ENCODE measurements around the gene WDR46.
"Not testable (repeated sequence)": the region's sequence is repeated elsewhere in the genome, so short reads cannot be mapped to it uniquely, and the experiment has no call there.

Gene WDR46

DNA sequence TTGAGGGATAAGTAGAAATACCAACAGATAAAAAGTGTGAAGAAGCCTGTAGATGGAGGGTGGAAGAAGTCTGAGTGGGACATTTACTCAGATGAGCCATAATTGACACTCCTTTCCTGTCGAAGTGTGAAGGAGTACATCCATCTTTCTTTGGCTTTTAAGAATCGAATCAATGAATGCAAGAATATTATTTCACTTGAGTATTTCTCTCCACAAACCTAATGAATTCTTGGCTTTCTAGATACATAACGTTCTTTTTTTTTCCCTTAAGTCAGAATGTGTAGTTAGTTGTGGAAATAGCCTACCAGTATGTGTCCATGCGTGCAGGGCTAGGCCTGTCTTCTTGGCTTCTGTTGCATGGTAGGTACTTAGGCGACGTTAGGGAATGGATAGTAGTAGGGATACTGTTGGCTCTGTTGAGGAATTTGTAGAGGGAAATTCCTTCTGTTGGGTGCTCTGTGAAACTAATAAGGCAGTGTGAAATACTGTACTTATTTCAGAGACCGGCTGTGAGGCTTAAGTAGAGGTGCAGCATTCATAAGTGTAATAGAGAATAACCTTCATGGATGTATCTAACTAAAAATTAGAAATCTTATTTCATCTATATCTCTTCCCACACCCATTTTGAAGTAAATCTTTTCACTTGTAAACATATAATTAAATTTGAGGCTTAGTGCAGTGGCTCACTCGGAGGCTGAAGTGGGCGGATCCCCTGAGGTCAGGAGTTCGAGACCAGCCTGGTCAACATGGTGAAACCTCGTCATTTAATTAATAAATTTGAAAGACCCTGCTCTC is 15.7 kb downstream of the WDR46 start:
- H3K9me3 Mint-ChIP-seq = no peaks in the 10 kb centered on the region
- H3K27me3 Mint-ChIP-seq = no peaks in the 10 kb centered on the region
- DNase-seq = no peak
- peak overlapping the region; percentile 98 for H3K4me3 Mint-ChIP-seq
- peaks cover 47% of the 10 kb centered on the region for H3K4me1 Mint-ChIP-seq (ENCODE audit: low read depth)
- peak overlapping the region; percentile 100 for H3K27ac Mint-ChIP-seq
- peaks cover 86% of the 10 kb centered on the region for H3K36me3 Mint-ChIP-seq (ENCODE audit: low read depth)

DNA sequence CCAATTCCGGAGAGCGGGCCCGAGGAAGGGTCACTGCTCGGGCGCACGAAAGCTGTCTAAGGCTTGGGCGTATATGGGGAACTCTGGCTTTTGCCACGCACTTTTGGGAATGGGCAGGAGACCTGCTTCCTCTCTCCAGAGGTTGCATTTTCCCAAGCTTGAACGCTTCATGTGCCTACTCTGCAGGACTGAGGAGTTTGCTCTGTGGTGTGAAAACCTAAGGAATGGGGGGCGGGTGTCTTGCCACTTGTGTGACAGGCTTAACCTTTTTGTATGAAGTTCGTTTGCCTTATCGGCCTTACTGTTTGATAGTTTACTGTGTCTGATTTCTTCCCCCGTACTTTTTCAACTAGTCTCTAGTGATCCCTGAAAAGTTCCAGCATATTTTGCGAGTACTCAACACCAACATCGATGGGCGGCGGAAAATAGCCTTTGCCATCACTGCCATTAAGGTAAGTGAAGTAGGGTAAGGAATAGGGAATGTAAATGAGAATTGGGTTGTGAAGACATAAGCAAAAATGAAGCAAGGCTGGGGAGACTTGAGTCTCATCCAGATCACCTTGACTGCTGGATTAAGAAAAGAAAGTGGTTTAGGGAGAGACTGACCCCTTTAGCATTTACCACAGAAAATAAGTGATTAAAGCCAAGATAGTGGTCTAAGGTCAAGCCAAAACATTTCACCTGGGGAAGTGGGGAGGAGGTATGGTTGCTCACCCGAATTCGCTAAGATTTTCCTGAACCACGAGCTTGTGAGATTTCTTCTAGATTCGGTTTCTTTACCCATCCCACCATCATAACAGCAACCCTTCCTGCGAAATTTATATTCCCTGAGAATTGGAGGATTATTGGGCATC is 16.5 kb downstream of the WDR46 start:
- H3K36me3 Mint-ChIP-seq (ENCODE audit: low read depth) = peaks cover 89% of the 10 kb centered on the region
- peak overlapping the region; percentile 100 for H3K27ac Mint-ChIP-seq
- no peaks in the 10 kb centered on the region for H3K27me3 Mint-ChIP-seq
- DNase-seq = no peak
- H3K4me1 Mint-ChIP-seq (ENCODE audit: low read depth) = peaks cover 42% of the 10 kb centered on the region
- H3K9me3 Mint-ChIP-seq = no peaks in the 10 kb centered on the region
- H3K4me3 Mint-ChIP-seq = peak overlapping the region; percentile 98

DNA sequence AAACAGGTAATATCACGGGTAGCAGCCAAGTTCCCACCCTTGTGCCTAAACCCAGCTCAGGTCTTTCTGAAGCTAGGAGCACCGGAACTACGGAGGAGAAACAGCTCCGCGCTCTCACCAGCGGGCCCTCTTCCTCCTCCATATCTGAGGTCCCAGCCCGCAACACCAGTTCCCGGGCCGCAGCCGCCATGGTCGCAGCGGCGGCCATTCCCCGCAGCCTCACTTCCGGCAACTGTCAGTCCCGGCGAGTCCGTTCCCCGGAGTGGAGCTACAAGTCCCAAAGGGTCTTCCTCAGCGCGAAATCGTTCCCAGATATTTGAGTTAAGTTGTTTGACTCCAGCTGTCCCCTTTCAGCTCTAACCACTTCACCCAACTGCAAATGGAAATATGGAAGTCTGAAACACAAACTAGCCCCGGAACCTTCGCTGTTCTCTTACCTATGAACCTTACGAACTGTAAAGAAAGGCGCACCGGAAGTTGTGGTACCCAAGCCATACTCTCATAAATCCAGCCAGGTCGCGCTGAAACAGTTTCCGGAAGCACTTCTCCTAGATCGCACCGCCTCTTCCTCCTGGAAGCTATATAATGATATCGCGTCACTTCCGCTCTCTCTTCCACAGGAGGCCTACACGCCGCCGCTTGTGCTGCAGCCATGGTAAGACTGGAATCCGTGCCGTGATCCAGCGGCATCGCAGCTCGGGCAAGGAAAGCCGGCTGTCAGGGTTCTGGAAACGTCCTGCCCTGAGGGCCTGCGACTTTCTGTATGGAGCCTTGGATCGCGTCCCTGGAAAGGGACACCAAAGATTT is 17.4 kb downstream of the WDR46 start, which contains the start of the genes RPS18 and VPS52:
RPS18 (plus strand) TSS at position 608 of the 807 bp plus-strand sequence; CDS start at position 653, 45 bp downstream.
VPS52 (minus strand) TSS at position 409 of the 807 bp plus-strand sequence; CDS start at position 208, 201 bp downstream.
- peak within 1 kb of the TSS; percentile 98 for H3K4me3 Mint-ChIP-seq
- peaks cover 38% of the 10 kb centered on the region for H3K4me1 Mint-ChIP-seq (ENCODE audit: low read depth)
- H3K27me3 Mint-ChIP-seq = no peaks in the 10 kb centered on the region
- peaks cover 93% of the 10 kb centered on the region for H3K36me3 Mint-ChIP-seq (ENCODE audit: low read depth)
- DNase-seq = peak; percentile 92
- peak within 1 kb of the TSS; percentile 100 for H3K27ac Mint-ChIP-seq
- no peaks in the 10 kb centered on the region for H3K9me3 Mint-ChIP-seq

DNA sequence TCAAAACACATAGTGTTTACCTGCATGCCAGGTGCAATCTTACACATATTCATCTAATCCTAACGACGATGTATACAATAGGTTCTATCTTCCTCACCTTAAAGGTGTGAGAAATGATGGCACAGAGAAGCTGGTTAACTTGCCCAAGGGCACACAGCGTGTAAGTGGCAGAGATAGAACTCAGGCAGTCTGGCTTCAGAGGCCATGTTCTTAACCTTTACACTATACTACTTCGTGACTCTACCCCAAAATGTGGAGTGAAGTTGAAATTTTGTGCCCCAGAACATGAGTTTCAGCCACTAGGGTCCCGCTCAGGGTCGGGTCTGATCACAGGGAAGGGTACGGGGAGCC is 17.9 kb downstream of the WDR46 start:
- peak overlapping the region; percentile 98 for H3K4me3 Mint-ChIP-seq
- peaks cover 32% of the 10 kb centered on the region for H3K4me1 Mint-ChIP-seq (ENCODE audit: low read depth)
- DNase-seq = no peak
- H3K36me3 Mint-ChIP-seq (ENCODE audit: low read depth) = peaks cover 93% of the 10 kb centered on the region
- no peaks in the 10 kb centered on the region for H3K9me3 Mint-ChIP-seq
- peak overlapping the region; percentile 100 for H3K27ac Mint-ChIP-seq
- H3K27me3 Mint-ChIP-seq = no peaks in the 10 kb centered on the region

DNA sequence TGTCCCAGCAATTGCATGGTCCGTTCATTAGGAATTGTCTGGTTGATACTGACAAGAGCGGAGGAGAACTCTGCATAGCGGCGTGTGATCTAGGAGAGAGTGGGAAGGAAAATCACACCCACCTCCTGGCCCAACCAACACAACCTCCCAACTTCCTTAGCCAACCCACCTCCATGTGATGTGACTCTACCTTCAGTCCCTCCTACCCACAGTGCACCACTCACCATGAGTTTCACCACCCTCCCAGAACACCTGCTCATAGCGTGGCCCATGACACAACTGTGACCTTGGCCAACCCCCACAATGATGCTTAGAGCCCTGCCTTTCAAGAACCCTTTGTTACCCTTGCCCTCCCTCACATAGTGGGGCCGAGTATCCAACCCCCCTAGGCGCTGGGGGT is 25.0 kb downstream of the WDR46 start:
- Mint-ChIP-seq H3K36me3 (ENCODE audit: low read depth) (peaks cover 95% of the 10 kb centered on the region), H3K27me3 (no peaks in the 10 kb centered on the region), H3K4me1 (ENCODE audit: low read depth) (peaks cover 7% of the 10 kb centered on the region), H3K27ac (peak overlapping the region; percentile 9), H3K4me3 (no peak overlapping the region), H3K9me3 (no peaks in the 10 kb centered on the region)
- no peak for DNase-seq

DNA sequence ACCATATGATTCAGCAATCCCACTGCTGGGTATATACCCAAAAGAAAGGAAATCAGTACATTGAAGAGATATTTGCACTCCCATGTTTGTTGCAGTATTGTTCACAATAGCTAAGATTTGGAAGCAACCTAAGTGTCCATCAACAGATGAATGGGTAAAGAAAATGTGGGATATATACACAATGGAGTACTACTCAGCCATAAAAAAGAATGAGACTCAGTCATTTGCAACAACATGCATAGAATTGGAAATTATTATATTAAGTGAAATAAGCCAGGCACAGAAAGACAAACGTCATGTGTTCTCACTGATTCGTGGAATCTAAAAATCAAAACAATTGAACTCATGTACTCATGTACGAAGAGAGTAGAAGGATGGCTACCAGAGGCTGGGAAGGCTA is 26.5 kb downstream of the WDR46 start:
- H3K27me3 Mint-ChIP-seq; H3K27ac Mint-ChIP-seq; H3K9me3 Mint-ChIP-seq; DNase-seq; H3K4me1 Mint-ChIP-seq (ENCODE audit: low read depth); H3K4me3 Mint-ChIP-seq: not testable (repeated sequence)
- H3K36me3 Mint-ChIP-seq (ENCODE audit: low read depth) = peaks cover 90% of the 10 kb centered on the region

DNA sequence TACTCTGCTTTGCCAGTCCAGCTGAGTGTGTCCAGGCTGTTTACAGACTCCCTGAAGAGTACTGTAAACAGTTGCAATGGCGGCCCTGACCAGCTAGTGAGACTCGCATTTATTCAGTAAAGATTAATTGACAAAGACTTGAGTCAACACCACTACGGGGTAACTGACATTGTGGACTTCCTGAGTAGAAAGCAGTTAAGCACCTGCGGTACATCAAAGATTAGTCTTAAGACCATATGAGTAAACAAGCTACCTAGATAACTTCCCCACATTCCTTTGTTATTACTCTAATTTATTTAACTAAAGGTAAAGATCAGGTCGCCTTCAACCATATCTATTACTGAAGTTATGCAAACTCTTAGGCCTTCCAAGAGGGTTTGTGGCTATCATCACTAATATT is 30.0 kb downstream of the WDR46 start:
- no peak overlapping the region for H3K27ac Mint-ChIP-seq
- H3K4me3 Mint-ChIP-seq = no peak overlapping the region
- no peak for DNase-seq
- H3K4me1 Mint-ChIP-seq (ENCODE audit: low read depth) = peaks cover 7% of the 10 kb centered on the region
- H3K27me3 Mint-ChIP-seq = no peaks in the 10 kb centered on the region
- H3K36me3 Mint-ChIP-seq (ENCODE audit: low read depth) = peaks cover 74% of the 10 kb centered on the region
- no peaks in the 10 kb centered on the region for H3K9me3 Mint-ChIP-seq

DNA sequence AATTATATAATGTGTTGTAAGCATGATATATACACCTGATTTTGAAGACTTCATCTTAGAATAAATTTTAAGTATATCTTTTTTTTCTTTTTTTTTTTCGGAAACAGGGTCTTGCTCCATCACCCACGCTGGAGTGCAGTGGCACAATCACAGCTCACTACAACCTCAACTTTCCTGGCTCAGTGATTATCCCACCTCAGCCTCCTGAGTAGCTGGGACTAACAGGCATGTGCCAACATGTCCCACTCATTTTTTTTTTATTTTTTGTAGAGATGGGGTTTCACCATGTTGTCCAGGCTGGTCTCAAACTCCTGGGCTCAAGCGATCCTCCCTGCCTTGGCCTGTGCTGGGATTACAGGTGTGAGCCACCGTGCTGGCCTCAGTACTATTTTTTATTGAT is 34.4 kb downstream of the WDR46 start:
- Mint-ChIP-seq H3K9me3 (no peaks in the 10 kb centered on the region), H3K4me3 (no peak overlapping the region), H3K27me3 (no peaks in the 10 kb centered on the region), H3K4me1 (ENCODE audit: low read depth) (peaks cover 31% of the 10 kb centered on the region), H3K36me3 (ENCODE audit: low read depth) (peaks cover 64% of the 10 kb centered on the region), H3K27ac (no peak overlapping the region)
- DNase-seq = no peak

DNA sequence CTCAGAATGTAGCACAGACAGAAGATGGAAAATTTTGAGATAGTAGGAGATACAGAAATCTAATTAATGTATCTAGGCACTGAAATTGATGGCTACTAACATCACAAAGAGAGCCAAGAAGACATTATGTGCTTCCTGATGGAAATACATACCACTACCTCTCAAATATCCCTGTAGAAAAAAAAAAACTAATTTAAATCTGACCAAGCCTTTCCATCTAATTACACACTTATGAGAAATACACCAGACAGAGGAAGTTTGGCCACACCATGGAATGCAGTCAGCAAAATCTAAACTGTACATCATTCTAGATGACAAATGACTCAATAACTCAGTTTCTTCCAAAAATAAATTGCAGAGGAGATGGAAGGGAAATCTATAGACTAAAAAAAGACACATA is 36.3 kb downstream of the WDR46 start:
- no peaks in the 10 kb centered on the region for H3K9me3 Mint-ChIP-seq
- DNase-seq = no peak
- no peaks in the 10 kb centered on the region for H3K27me3 Mint-ChIP-seq
- H3K4me3 Mint-ChIP-seq = no peak overlapping the region
- H3K4me1 Mint-ChIP-seq (ENCODE audit: low read depth) = peaks cover 46% of the 10 kb centered on the region
- H3K36me3 Mint-ChIP-seq (ENCODE audit: low read depth) = peaks cover 54% of the 10 kb centered on the region
- peak overlapping the region; percentile 29 for H3K27ac Mint-ChIP-seq

DNA sequence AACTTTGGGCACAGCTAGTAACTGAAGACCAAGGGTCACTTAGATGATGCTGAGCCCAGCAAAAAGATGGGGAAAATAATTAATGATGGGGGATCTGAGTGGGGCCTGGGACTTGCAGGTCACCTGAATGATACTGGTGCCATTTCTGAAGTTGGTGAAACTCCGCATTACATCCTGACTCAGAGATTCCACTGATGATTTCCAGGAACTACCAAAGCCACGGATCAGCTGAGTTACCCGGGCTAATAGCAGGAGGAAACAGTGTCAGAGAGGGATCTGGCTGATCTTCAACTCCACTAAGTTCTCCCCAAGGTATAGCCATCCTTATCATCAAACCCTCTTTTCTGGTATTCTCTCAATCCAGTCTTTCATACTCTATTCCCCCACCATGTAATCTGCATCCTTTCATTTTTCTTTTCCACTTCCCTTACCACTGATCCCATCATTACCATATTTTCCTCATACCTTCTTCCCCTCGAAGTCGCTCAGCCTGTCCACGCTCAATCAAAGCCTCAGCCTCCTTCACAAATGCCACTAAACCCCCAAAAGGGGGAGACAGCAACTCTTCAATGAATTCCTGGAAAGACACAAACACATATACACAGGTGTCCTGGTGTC is 37.5 kb downstream of the WDR46 start:
- Mint-ChIP-seq H3K9me3 (no peaks in the 10 kb centered on the region), H3K27me3 (peaks cover 3% of the 10 kb centered on the region), H3K36me3 (ENCODE audit: low read depth) (peaks cover 47% of the 10 kb centered on the region), H3K4me1 (ENCODE audit: low read depth) (peaks cover 46% of the 10 kb centered on the region), H3K4me3 (peak overlapping the region; percentile 36), H3K27ac (peak overlapping the region; percentile 95)
- no peak for DNase-seq

DNA sequence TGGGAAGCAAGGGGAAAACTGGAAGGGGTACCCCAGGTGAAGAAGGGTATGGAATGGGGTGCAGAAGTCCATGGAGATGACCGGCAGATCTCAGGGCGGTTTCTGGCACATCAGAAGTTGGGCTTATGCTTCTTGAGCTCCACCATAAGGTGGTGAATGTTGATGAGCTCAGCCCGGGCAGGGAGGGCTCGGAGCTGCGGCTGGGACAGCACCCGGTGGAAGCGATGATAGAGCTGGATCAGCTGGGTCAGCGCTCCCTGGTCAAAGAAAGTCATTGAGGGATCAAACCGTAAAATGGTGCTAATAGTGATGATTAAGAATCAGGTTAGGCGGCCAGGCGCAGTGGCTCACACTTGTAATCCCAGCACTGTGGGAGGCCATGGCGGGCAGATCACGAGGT is 38.3 kb downstream of the WDR46 start:
- Mint-ChIP-seq H3K9me3 (no peaks in the 10 kb centered on the region), H3K4me3 (peak overlapping the region; percentile 89), H3K36me3 (ENCODE audit: low read depth) (peaks cover 42% of the 10 kb centered on the region), H3K27me3 (peaks cover 7% of the 10 kb centered on the region), H3K27ac (peak overlapping the region; percentile 95), H3K4me1 (ENCODE audit: low read depth) (peaks cover 46% of the 10 kb centered on the region)
- DNase-seq = no peak

DNA sequence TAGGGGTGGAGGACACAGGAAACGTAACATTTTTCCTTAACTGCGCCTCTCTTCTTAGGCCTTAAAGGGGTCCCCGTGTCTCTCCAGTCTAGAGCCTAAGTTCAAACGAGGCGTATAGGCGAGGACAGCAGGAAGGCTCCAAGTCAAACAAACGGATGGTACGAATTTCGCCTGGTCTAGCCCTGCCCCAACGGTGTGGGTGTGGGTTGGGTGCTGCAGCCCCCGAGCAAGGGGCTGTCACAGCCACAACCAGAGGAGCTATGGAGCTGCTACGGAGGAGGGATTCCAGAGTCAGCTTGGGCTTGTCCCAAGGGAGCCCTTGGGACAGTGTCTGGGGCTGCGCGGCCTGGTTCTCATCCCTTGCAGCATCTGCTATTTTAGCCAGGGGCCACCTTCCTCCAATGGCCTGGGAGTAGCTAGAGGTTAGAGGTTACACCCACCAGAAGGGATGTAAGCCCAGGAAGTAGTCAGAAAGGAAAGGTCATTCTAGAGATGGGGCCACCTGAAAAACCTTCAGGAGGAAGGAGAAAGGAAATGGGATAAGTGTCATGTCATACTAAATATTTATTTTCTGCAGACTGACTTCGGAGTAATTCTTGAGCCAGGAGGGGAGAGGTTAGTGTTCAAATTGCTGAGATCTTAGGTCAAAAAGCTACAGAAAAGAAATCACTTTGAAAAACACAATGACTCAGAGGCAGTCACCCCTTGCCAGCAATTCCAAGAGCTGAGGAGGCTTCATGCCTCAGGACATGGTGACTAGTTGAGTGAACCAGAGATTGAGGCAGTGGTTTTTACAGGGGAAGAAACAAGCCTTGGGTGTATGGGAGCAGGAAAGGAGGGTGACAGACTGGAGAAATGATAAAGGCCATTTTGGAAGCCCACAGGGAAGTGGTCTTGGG is 39.1 kb downstream of the WDR46 start:
- peaks cover 39% of the 10 kb centered on the region for H3K36me3 Mint-ChIP-seq (ENCODE audit: low read depth)
- H3K4me1 Mint-ChIP-seq (ENCODE audit: low read depth) = peaks cover 46% of the 10 kb centered on the region
- no peaks in the 10 kb centered on the region for H3K9me3 Mint-ChIP-seq
- peak overlapping the region; percentile 95 for H3K27ac Mint-ChIP-seq
- peaks cover 7% of the 10 kb centered on the region for H3K27me3 Mint-ChIP-seq
- H3K4me3 Mint-ChIP-seq = peak overlapping the region; percentile 89
- no peak for DNase-seq
